ENCODE measurements around the gene CSTF1. TPM values are rescaled to one million over a fixed set of nuclear protein-coding genes. Genes with fewer than 3 reads are reported as not detected.

Gene CSTF1
- total RNA-seq, 1 donor from 2014 or later, result 38.6 TPM

DNA sequence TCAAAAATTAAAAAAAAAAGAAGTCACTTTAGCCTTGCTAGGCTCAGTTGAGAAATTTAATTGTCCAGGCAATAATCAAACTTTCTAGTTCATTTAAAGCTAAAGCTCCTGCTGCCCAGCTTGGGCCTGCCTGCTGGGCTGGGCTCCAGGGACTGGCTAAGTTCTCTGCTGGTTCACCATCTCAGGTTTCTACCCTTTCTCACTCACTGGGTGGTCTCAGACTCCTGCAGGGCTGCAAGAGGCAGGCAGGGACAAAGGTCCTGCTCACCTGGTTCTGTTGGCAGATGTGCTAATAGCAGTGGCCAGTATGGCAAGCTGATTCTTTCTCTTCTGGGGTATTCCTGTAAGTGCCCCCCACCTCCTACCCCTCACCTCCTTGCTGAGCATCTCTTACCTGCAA lies 54.8 kb downstream of the CSTF1 start:
- peaks cover 3% of the 10 kb centered on the region for H3K27me3 Mint-ChIP-seq (ENCODE audit: unreplicated experiment)
- H3K27ac Mint-ChIP-seq (ENCODE audit: unreplicated experiment), result no peak overlapping the region
- H3K4me1 Mint-ChIP-seq (ENCODE audit: unreplicated experiment), result peaks cover 17% of the 10 kb centered on the region
- H3K36me3 Mint-ChIP-seq (ENCODE audit: unreplicated experiment), result no peaks in the 10 kb centered on the region
- H3K9me3 Mint-ChIP-seq (ENCODE audit: unreplicated experiment), result no peaks in the 10 kb centered on the region
- DNase-seq (ENCODE audit: extremely low spot score, unreplicated experiment), result no peak
- TF ChIP-seq, protein P1, sequence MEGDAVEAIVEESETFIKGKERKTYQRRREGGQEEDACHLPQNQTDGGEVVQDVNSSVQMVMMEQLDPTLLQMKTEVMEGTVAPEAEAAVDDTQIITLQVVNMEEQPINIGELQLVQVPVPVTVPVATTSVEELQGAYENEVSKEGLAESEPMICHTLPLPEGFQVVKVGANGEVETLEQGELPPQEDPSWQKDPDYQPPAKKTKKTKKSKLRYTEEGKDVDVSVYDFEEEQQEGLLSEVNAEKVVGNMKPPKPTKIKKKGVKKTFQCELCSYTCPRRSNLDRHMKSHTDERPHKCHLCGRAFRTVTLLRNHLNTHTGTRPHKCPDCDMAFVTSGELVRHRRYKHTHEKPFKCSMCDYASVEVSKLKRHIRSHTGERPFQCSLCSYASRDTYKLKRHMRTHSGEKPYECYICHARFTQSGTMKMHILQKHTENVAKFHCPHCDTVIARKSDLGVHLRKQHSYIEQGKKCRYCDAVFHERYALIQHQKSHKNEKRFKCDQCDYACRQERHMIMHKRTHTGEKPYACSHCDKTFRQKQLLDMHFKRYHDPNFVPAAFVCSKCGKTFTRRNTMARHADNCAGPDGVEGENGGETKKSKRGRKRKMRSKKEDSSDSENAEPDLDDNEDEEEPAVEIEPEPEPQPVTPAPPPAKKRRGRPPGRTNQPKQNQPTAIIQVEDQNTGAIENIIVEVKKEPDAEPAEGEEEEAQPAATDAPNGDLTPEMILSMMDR (IDR thresholded peaks at IDR 0.05), result no peak
- no peak overlapping the region for H3K4me3 Mint-ChIP-seq (ENCODE audit: unreplicated experiment)

DNA sequence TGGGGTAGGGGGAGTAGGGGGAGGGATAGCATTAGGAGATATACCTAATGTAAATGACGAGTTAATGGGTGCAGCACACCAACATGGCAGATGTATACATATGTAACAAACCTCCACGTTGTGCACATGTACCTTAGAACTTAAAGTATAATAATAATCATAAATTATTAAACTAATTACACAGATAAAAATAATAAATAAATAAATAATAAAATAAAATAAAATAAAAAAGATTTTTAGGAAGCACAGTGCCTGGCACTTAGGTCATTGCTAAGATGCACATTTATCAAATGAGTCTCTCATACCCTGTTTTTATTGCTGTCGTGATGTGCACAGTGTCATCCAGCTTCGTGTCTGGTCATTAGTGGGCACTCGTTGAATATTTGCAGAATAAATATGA lies 57.0 kb downstream of the CSTF1 start:
- Mint-ChIP-seq H3K9me3 (ENCODE audit: unreplicated experiment) (no peaks in the 10 kb centered on the region), H3K36me3 (ENCODE audit: unreplicated experiment) (no peaks in the 10 kb centered on the region), H3K27me3 (ENCODE audit: unreplicated experiment) (peaks cover 3% of the 10 kb centered on the region), H3K4me1 (ENCODE audit: unreplicated experiment) (peaks cover under 1% of the 10 kb centered on the region), H3K27ac (ENCODE audit: unreplicated experiment) (no peak overlapping the region), H3K4me3 (ENCODE audit: unreplicated experiment) (no peak overlapping the region)
- DNase-seq (ENCODE audit: extremely low spot score, unreplicated experiment), result no peak
- TF ChIP-seq, protein P1 (IDR thresholded peaks at IDR 0.05), result no peak

DNA sequence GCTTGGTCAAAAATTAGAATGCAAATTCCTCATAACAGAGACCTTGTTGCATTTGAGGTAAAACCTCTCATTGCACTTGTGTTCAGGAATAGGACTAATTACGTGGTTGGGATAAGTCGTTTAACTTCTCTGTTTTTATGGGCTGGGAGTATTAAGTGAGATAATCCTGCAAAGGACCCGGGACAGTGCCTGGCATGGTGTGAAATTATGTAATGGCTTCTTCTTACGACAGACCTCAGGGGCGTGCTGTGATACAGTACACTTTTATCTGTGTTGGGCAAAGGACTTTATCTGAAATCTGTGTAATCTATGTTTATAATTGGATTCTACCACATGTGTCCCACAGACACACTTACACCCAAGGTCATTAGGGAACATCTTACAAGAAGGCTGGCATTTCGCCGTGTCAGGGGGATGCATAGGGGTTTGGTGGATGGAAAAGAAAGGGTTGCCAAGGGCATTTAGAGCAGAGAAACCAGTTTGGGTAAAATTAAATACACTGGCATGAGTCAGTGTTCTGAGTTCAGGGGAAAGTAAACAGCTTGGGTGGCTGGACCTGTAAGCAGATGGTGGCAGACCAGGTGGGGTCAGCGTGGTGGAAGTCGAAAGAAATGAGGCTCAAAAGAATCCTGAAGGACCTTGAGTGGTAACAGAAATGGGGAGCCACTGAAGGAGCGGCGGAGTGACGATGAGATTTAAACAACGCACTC lies 58.8 kb downstream of the CSTF1 start:
- H3K9me3 Mint-ChIP-seq (ENCODE audit: unreplicated experiment), result no peaks in the 10 kb centered on the region
- no peaks in the 10 kb centered on the region for H3K36me3 Mint-ChIP-seq (ENCODE audit: unreplicated experiment)
- H3K27me3 Mint-ChIP-seq (ENCODE audit: unreplicated experiment), result peaks cover 3% of the 10 kb centered on the region
- TF ChIP-seq, protein P1 (IDR thresholded peaks at IDR 0.05), result no peak
- no peak for DNase-seq (ENCODE audit: extremely low spot score, unreplicated experiment)
- no peak overlapping the region for H3K4me3 Mint-ChIP-seq (ENCODE audit: unreplicated experiment)
- H3K27ac Mint-ChIP-seq (ENCODE audit: unreplicated experiment), result no peak overlapping the region
- H3K4me1 Mint-ChIP-seq (ENCODE audit: unreplicated experiment), result no peaks in the 10 kb centered on the region

DNA sequence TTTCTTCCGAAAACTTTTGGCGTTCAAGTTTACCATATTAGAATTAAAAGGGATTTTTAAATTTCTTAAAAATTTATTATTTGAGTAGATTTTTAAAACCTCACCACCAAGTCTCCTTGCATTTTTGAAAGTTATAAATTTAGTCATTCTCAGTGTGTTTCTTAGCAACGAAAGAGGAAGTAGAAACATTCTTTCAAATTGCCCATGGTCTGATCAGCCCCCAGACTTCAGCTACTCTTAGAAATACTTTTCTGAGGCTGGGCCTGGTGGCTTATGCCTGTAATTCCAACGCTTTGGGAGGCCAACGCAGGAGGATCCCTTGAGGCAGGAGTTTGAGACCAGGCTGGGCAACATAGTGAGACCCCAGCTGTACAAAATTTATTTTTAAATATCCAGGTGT lies 60.9 kb downstream of the CSTF1 start:
- peaks cover 7% of the 10 kb centered on the region for H3K27me3 Mint-ChIP-seq (ENCODE audit: unreplicated experiment)
- no peak for DNase-seq (ENCODE audit: extremely low spot score, unreplicated experiment)
- H3K9me3 Mint-ChIP-seq (ENCODE audit: unreplicated experiment), result no peaks in the 10 kb centered on the region
- H3K36me3 Mint-ChIP-seq (ENCODE audit: unreplicated experiment), result no peaks in the 10 kb centered on the region
- no peak overlapping the region for H3K27ac Mint-ChIP-seq (ENCODE audit: unreplicated experiment)
- TF ChIP-seq, protein P1 (IDR thresholded peaks at IDR 0.05), result no peak
- H3K4me3 Mint-ChIP-seq (ENCODE audit: unreplicated experiment), result no peak overlapping the region
- no peaks in the 10 kb centered on the region for H3K4me1 Mint-ChIP-seq (ENCODE audit: unreplicated experiment)

DNA sequence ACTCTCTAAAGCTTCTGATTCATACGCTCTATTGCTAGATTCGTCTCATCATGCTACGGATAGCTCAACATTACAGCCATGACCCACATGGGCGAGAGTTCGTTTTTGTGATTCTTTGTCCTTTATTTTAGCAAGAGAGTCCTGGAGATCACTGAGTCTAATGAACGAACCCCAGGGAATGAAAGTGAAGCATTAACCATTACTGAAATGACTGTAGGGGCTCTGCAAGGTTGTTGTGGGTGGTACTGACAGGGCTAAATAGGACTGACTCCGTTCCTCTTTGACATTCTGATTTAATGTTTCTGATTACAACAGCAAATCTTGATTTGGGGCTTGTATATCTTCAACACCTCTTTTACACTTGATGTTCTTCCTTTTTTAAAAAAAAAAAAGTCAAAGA lies 62.3 kb downstream of the CSTF1 start:
- Mint-ChIP-seq H3K4me1 (ENCODE audit: unreplicated experiment) (no peaks in the 10 kb centered on the region), H3K27ac (ENCODE audit: unreplicated experiment) (no peak overlapping the region), H3K36me3 (ENCODE audit: unreplicated experiment) (no peaks in the 10 kb centered on the region), H3K4me3 (ENCODE audit: unreplicated experiment) (no peak overlapping the region), H3K27me3 (ENCODE audit: unreplicated experiment) (peaks cover 7% of the 10 kb centered on the region), H3K9me3 (ENCODE audit: unreplicated experiment) (no peaks in the 10 kb centered on the region)
- no peak for DNase-seq (ENCODE audit: extremely low spot score, unreplicated experiment)
- TF ChIP-seq, protein P1 (IDR thresholded peaks at IDR 0.05), result no peak

Other genes starting within 250 kb of the CSTF1 start
- not detected in 2 replicates for gene MC3R, start 143.9 kb upstream of the CSTF1 start, total RNA-seq
- 46.9 and 50.6 TPM in 2 replicates for gene FAM210B, start 33.7 kb upstream of the CSTF1 start, total RNA-seq
- 10.4 and 11.7 TPM in 2 replicates for gene AURKA, start 430 bp upstream of the CSTF1 start, total RNA-seq
- gene CASS4, start 19.6 kb downstream of the CSTF1 start, total RNA-seq, result 0.13 TPM in 1 of 2 replicates, not detected in the other
- gene RTF2, start 76.0 kb downstream of the CSTF1 start, total RNA-seq, result 85.8 TPM in 2 replicates
- gene FAM209A, start 132.1 kb downstream of the CSTF1 start, total RNA-seq, result 0.42 and 1.0 TPM in 2 replicates
- 0.55 TPM in 1 of 2 replicates, not detected in the other for gene FAM209B, start 140.6 kb downstream of the CSTF1 start, total RNA-seq
- 92.9 and 97.8 TPM in 2 replicates for gene TFAP2C, start 236.7 kb downstream of the CSTF1 start, total RNA-seq